ENCODE measurements around the gene LRPPRC. TPM values are rescaled to one million over a fixed set of nuclear protein-coding genes. Genes with fewer than 3 reads are reported as not detected.

LRPPRC gene
- total and polyA plus RNA-seq, 9 of the 15 experiments (the other 6 are each of a cell fraction or from before 2014, with no cell fraction given): 41.5 to 214 (median 138) TPM

DNA sequence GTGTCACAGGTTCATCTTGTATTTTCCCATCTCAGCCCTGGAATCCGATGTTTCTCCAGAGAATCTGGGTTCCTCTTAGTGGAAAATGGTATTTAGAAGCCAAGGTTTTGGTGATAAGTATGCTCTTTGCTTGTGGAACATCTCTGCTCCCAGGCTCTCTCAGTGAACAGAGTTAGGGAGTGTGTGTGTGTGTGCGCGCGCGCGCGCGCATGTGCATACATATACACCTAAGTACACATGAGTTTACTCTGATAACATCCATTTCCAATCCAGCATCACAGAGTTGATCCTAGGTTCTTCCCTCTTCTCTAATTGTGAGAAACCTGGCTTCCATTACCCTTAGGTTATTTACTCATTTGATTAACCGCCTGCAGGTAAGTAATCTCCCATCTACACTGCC lies 115.3 kb downstream of the LRPPRC start (continued):
- TF ChIP-seq DACH1 (IDR thresholded peaks at IDR 0.05; ENCODE audit: partially characterized antibody) (no peak), HMG20A (CRISPR knock-in tag; conservative IDR thresholded peaks at IDR 0.05) (no peak), CBFA2T2 (conservative IDR thresholded peaks at IDR 0.05) (no peak), ZNF282 (CRISPR knock-in tag; IDR thresholded peaks at IDR 0.05) (no peak)

DNA sequence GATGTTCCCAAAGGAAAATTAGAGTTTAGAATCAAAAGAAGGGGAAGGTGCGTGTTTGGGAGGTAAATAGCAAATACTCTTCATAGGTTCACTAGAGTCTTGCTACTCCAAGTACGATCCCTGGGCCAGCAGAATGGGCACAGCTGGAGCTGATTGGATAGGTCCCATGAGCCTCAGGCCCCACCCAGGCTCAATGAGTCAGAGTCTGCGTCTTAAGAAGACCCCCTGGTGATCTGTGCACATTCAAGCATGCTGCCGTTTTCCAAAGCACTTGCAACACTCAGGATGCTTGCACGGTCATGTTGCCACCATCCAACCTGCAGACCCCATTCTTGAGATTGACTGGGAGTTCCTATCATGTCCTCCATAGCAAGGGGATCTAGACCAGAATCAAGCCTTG lies 116.5 kb downstream of the LRPPRC start:
- ATAC-seq: no peak
- WGBS (ENCODE audit: insufficient coverage, low coverage, missing lambda C conversion rate): 10% methylated on average over 5 of the region's 5 CpGs
- intact Hi-C loops (cut with micrococcal nuclease) (loop anchor here (2.0 to 10.0 kb wide), 5 partner anchors 77 to 1078 kb away; no protein-coding TSS in a partner anchor), in situ Hi-C loops (cut with MboI) (no loop called here)
- TF ChIP-seq SREBF2 (CRISPR knock-in tag; IDR thresholded peaks at IDR 0.05) (no peak), CTBP1 (IDR thresholded peaks at IDR 0.05; ENCODE audit: borderline replicate concordance) (no peak), ZNF740 (CRISPR knock-in tag; IDR thresholded peaks at IDR 0.05) (no peak), ZNF740 (tag; IDR thresholded peaks at IDR 0.05) (no peak), BACH1 (tag; IDR thresholded peaks at IDR 0.05) (no peak), CHD1 (IDR thresholded peaks at IDR 0.05; ENCODE audit: low read length) (no peak), NCOA2 (IDR thresholded peaks at IDR 0.05; ENCODE audit: partially characterized antibody in 2 of 2) (no peak), MEIS2 (IDR thresholded peaks at IDR 0.05; ENCODE audit: partially characterized antibody) (no peak), SAP30 (IDR thresholded peaks at IDR 0.05; ENCODE audit: borderline replicate concordance, insufficient read depth, low read depth, low read length, poor library complexity, severe bottlenecking) (no peak), ELF4 (CRISPR knock-in tag; IDR thresholded peaks at IDR 0.05) (no peak), GTF2E2 (tag; IDR thresholded peaks at IDR 0.05) (no peak), ZNF696 (CRISPR knock-in tag; conservative IDR thresholded peaks at IDR 0.05) (no peak), TEAD2 (tag; IDR thresholded peaks at IDR 0.05) (no peak), XRCC3 (IDR thresholded peaks at IDR 0.05) (no peak)
- TF ChIP-seq, protein P1, sequence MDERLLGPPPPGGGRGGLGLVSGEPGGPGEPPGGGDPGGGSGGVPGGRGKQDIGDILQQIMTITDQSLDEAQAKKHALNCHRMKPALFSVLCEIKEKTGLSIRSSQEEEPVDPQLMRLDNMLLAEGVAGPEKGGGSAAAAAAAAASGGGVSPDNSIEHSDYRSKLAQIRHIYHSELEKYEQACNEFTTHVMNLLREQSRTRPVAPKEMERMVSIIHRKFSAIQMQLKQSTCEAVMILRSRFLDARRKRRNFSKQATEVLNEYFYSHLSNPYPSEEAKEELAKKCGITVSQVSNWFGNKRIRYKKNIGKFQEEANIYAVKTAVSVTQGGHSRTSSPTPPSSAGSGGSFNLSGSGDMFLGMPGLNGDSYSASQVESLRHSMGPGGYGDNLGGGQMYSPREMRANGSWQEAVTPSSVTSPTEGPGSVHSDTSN (CRISPR knock-in tag; IDR thresholded peaks at IDR 0.05; ENCODE audit: low read depth): no peak
- TF ChIP-seq, protein P1 (tag; conservative IDR thresholded peaks at IDR 0.05; ENCODE audit: low read depth): no peak
- Histone ChIP-seq H3K9me1 (ENCODE audit: control insufficient read depth, insufficient read depth, low read length) (no peaks in the 10 kb centered on the region), H3K36me3 (ENCODE audit: control insufficient read depth, insufficient read depth, low read length) (no peaks in the 10 kb centered on the region), H2AFZ (ENCODE audit: low read depth, low read length) (no peak overlapping the region), H3K79me2 (ENCODE audit: control insufficient read depth, insufficient read depth, low read length) (no peaks in the 10 kb centered on the region), H3K4me2 (ENCODE audit: insufficient read depth, low read length) (no peak overlapping the region), H3K9me3 (replicated peaks; ENCODE audit: control insufficient read depth, insufficient read depth, low read depth, low read length) (no peaks in the 10 kb centered on the region), H4K20me1 (replicated peaks; ENCODE audit: control insufficient read depth, insufficient read depth, low read length) (peaks cover 4% of the 10 kb centered on the region; the same call in 1 of the 2 replicates), H3K27ac (ENCODE audit: extremely low read depth, low read depth, low read length) (no peak overlapping the region), H3K27me3 (ENCODE audit: control insufficient read depth in 2 of 2, insufficient read depth in 2 of 2, low read length in 2 of 2) (peaks cover 9 to 30% of the 10 kb centered on the region in 2 experiments; a peak in 4 of 5 replicates), H3K4me1 (replicated peaks in 1 of 2; ENCODE audit: control insufficient read depth in 2 of 2, insufficient read depth in 2 of 2, low read length in 2 of 2) (no peaks in the 10 kb centered on the region), H3K4me3 (no peak overlapping the region), H3K9ac (ENCODE audit: insufficient read depth in 1 of 2, low read depth in 2 of 2, low read length in 2 of 2) (no peak overlapping the region)
- no TSS peak for BruUV-seq (replicated peaks)
- DNase-seq (ENCODE audit: extremely low read depth in 1 of 4, low spot score in 3 of 4): no peak
- no peak for FAIRE-seq
- ChIA-PET POLR2A (interaction anchor here (0.6 kb wide), 1 partner anchor 215 kb away, joined by 3 read pairs; no protein-coding TSS in a partner anchor), CTCF (ENCODE audit: low intra/inter-chr PET ratio) (no interaction called here)

Measured in K562 (cell line).